Gastrocnemius medialis (tissue), 4 donors: Measurements from ENCODE around the gene HERC3. TPM values are rescaled to one million over a fixed set of nuclear protein-coding genes. Genes with fewer than 3 reads are reported as not detected.

Experiments
- ATAC-seq, 2 donors: fragments of 150-250 bp; one replicate each; pipeline ENCODE4 v1.9.1; 2016
- DNase-seq, 2 donors: peaks; one replicate each; pipeline ENCODE4 v3.0.0-alpha.2; 2019
- H3K27ac ChIP-seq, 4 donors: fragments of 200-600 bp; sonication (generic); 1 replicate in 1 of 4; 2 replicates in 3 of 4; pipeline ENCODE4 v1.5.1; 2016 to 2018; ENCODE audit warnings: mild to moderate bottlenecking in 2 of 4, moderate library complexity in 1 of 4
- H3K27me3 ChIP-seq, 3 donors: fragments of 200-600 bp; sonication (generic) in 2 of 3; 1 replicate in 1 of 3; 2 replicates in 2 of 3; pipeline versions ENCODE4 v1.5.1 to v1.6.0; 2016 to 2019; ENCODE audit warnings: mild to moderate bottlenecking in 1 of 3, moderate library complexity in 1 of 3
- H3K36me3 ChIP-seq, 2 donors: fragments of 200-600 bp; sonication (generic) in 1 of 2; one replicate each; pipeline ENCODE4 v1.5.1; 2017 to 2018
- H3K4me1 ChIP-seq, 2 donors: fragments of 200-600 bp; sonication (generic) in 1 of 2; one replicate each; pipeline ENCODE4 v1.5.1; 2016 to 2017; ENCODE audit warnings: mild to moderate bottlenecking in 2 of 2
- H3K4me3 ChIP-seq, 4 donors: fragments of 200-600 bp; sonication (generic) in 3 of 4; 1 replicate in 1 of 4; 2 replicates in 3 of 4; pipeline ENCODE4 v1.5.1; 2016 to 2019; ENCODE audit warnings: mild to moderate bottlenecking in 2 of 4
- H3K9me3 ChIP-seq, 3 donors: fragments of 200-600 bp; sonication (generic) in 2 of 3; 1 replicate in 1 of 3; 2 replicates in 2 of 3; pipeline ENCODE4 v1.5.1; 2016 to 2019
- CTCF ChIP-seq, 5 experiments: fragments of 450-650 bp in 3 of 5; fragments of 200-600 bp in 2 of 5; sonication (generic) in 2 of 5; IDR thresholded peaks in 4 of 5; conservative IDR thresholded peaks in 1 of 5; 1 replicate in 4 of 5; 2 replicates in 1 of 5; pipeline ENCODE4 v1.5.1; 2016 to 2019; ENCODE audit warnings: antibody characterized with exemption in 5 of 5, mild to moderate bottlenecking in 3 of 5, moderate library complexity in 3 of 5
- POLR2A ChIP-seq, 2 donors: fragments of 450-650 bp; IDR thresholded peaks; one replicate each; pipeline ENCODE4 v1.6.1; 2017; ENCODE audit warnings: antibody characterized with exemption in 2 of 2, mild to moderate bottlenecking in 2 of 2, moderate library complexity in 2 of 2
- in situ Hi-C, 4 donors: fragments of 200-750 bp; cut with MboI; loops; one replicate each; pipeline versions ENCODE4 v1.15.0 to v1.8.0; 2017; ENCODE audit warnings: low sequenced_read_pairs in 4 of 4
- intact Hi-C: fragments of 100-400 bp; cut with DNase I; formaldehyde crosslinking; loops from one replicate; pipeline ENCODE4 v1.15.1; 2023; ENCODE audit warnings: low total_unique reads
- total RNA-seq, 4 donors: library from RNA; depleted of rRNA; stranded (reverse); fragments of >200 nt; gene quantifications; one replicate each; pipeline versions ENCODE4 v1.1.0 to v1.2.3, GENCODE V29; 2016

HERC3 gene
- total RNA-seq, 4 donors from 2014 or later: 16.2 to 32.3 (median 21.9) TPM

DNA sequence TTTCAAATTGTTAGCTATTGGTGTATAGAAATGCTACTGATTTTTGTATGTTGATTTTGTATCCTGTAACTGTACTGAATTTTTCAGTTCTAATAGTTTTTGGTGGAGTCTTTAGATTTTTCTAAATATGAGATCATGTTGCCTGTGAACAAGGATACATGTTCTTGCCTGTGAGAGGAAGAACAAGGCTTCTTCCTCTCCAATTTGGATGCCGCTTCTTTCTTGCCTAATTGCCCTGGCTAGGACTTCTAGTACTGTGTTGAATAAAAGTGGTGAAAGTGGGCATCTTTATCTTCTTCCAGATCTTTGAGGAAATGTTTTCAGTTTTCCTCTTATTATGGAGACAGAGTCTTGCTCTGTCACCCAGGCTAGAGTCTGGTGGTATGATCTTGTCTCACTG is 121.5 kb downstream of the HERC3 start:
- peak overlapping the region; percentile 36 to 70 (median 58) for H3K27ac ChIP-seq
- DNase-seq (no peak), ATAC-seq (peak; percentile 84 to 89)
- H3K36me3 ChIP-seq: peaks cover 0 to 23% of the 10 kb centered on the region in 2 donors
- no peaks in the 10 kb centered on the region for H3K27me3 ChIP-seq
- intact Hi-C loops (no loop called here), in situ Hi-C loops (loop anchor here in 2 of 4 donors (10.0 kb wide), 2 partner anchors 91 to 311 kb away; no protein-coding TSS in a partner anchor)
- H3K9me3 ChIP-seq: peaks cover 0 to 4% (median 0%) of the 10 kb centered on the region in 3 donors
- peaks cover 6 to 9% of the 10 kb centered on the region in 2 donors for H3K4me1 ChIP-seq
- TF ChIP-seq CTCF (IDR thresholded peaks at IDR 0.05 in 4 of 5, conservative IDR thresholded peaks at IDR 0.05 in 1 of 5) (no peak), POLR2A (IDR thresholded peaks at IDR 0.05) (no peak)
- no peak overlapping the region for H3K4me3 ChIP-seq

DNA sequence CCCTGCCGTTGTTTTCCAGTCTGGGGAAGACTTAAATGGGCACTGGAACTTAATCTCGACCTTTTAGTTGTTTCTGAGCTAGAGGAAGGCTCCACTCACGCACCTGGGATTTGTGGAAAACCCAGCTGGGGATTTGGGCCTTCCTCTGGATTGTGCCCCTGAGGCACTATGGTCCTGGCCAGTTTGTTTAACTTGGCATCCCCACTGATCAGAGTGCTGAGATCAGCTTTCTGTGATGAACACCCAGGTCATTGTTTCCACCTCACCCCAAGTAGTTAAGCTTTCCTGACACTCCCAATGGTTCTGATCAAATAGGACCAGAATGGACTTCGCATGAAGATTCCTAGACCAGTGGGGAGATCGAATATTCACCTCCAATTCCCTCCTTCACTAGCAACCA is 125.8 kb downstream of the HERC3 start:
- no peak for TF ChIP-seq CTCF (IDR thresholded peaks at IDR 0.05 in 4 of 5, conservative IDR thresholded peaks at IDR 0.05 in 1 of 5)
- no peak for TF ChIP-seq POLR2A (IDR thresholded peaks at IDR 0.05)
- intact Hi-C loops (no loop called here), in situ Hi-C loops (loop anchor here in 2 of 4 donors (10.0 kb wide), 2 partner anchors 87 to 307 kb away; no protein-coding TSS in a partner anchor)
- no peaks in the 10 kb centered on the region for H3K27me3 ChIP-seq
- no peak overlapping the region for H3K4me3 ChIP-seq
- H3K36me3 ChIP-seq: peaks cover 0 to 11% of the 10 kb centered on the region in 2 donors
- ATAC-seq: no peak
- peaks cover 27 to 36% of the 10 kb centered on the region in 2 donors for H3K4me1 ChIP-seq
- H3K9me3 ChIP-seq: peaks cover 0 to 4% (median 0%) of the 10 kb centered on the region in 3 donors
- no peak overlapping the region for H3K27ac ChIP-seq
- DNase-seq: no peak

- TF ChIP-seq CTCF (IDR thresholded peaks at IDR 0.05 in 4 of 5, conservative IDR thresholded peaks at IDR 0.05 in 1 of 5) (no peak), POLR2A (IDR thresholded peaks at IDR 0.05) (no peak)
- no peak overlapping the region for H3K27ac ChIP-seq
- intact Hi-C loops (no loop called here), in situ Hi-C loops (loop anchor here in 2 of 4 donors (10.0 kb wide), 2 partner anchors 85 to 305 kb away; no protein-coding TSS in a partner anchor)
- no peak overlapping the region for H3K4me3 ChIP-seq
- DNase-seq (no peak), ATAC-seq (no peak)
- H3K9me3 ChIP-seq: peaks cover 0 to 4% (median 0%) of the 10 kb centered on the region in 3 donors
- H3K36me3 ChIP-seq: peaks cover 0 to 23% of the 10 kb centered on the region in 2 donors
- H3K4me1 ChIP-seq: peaks cover 21 to 35% of the 10 kb centered on the region in 2 donors
- no peaks in the 10 kb centered on the region for H3K27me3 ChIP-seq
Measured at GRCh38 chr4:88719381-88719780, 127.1 kb downstream of the HERC3 start.

- intact Hi-C loops: no loop called here
- Histone ChIP-seq H3K27me3 (no peaks in the 10 kb centered on the region), H3K4me3 (no peak overlapping the region), H3K36me3 (peaks cover 0 to 25% of the 10 kb centered on the region in 2 donors), H3K27ac (peak overlapping the region in 3 of 4 donors; percentile 53 to 55 (median 55)), H3K9me3 (peaks cover 0 to 4% (median 0%) of the 10 kb centered on the region in 3 donors), H3K4me1 (peaks cover 27 to 45% of the 10 kb centered on the region in 2 donors)
- no peak for ATAC-seq
- no peak for TF ChIP-seq POLR2A (IDR thresholded peaks at IDR 0.05)
- no peak for TF ChIP-seq CTCF (IDR thresholded peaks at IDR 0.05 in 4 of 5, conservative IDR thresholded peaks at IDR 0.05 in 1 of 5)
- in situ Hi-C loops: no loop called here
- DNase-seq: no peak
Measured at GRCh38 chr4:88720451-88721428, 128.5 kb downstream of the HERC3 start.
